ENCODE data around the gene XPO5. TPM values are rescaled to one million over a fixed set of nuclear protein-coding genes. Genes with fewer than 3 reads are reported as not detected.
A peak's percentile ranks its signal among the peaks of the same experiment; 100 is the strongest.

XPO5 gene
- total RNA-seq, 1 donor from 2014 or later: 53.0 TPM

DNA sequence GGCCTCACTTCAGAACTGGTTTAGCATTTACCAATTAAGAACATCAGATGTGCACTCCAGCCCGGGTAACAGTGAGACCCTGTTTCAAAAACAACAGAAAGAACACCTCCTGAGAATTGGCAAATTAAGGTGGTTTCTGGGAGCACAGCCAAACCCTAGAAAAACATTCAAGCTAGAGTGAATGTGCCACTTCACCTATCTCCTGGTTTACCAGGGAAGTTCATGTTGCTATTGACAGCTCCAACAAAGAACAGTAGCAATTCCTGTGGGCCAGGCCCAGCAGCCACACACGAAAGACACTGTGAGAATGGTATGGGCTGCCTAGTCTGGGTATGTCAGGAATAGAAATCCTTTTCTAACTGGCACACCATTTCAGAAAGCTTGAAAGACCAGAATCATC, 54.0 kb downstream of the XPO5 start:
- FAIRE-seq (no peak), DNase-seq (ENCODE audit: low read depth) (no peak)
- Histone ChIP-seq H4K20me1 (ENCODE audit: insufficient read depth, low read length) (peaks cover 54% of the 10 kb centered on the region), H3K9ac (ENCODE audit: low read length) (no peak overlapping the region), H3K4me2 (ENCODE audit: low read length) (no peak overlapping the region), H3K27ac (ENCODE audit: low read depth, low read length) (no peak overlapping the region), H3K9me3 (ENCODE audit: insufficient read depth, low read depth, low read length) (no peaks in the 10 kb centered on the region), H3K27me3 (ENCODE audit: insufficient read depth, low read length) (no peaks in the 10 kb centered on the region), H3K4me3 (ENCODE audit: insufficient read depth, low read depth, low read length) (no peak overlapping the region), H3K36me3 (ENCODE audit: insufficient read depth, low read length) (peaks cover 67% of the 10 kb centered on the region), H2AFZ (ENCODE audit: low read depth, low read length) (no peak overlapping the region), H3K4me1 (ENCODE audit: insufficient read depth, low read length) (peaks cover 8% of the 10 kb centered on the region), H3K79me2 (ENCODE audit: insufficient read depth, low read length) (peaks cover 38% of the 10 kb centered on the region)
- no peak overlapping the region for H3K27ac Mint-ChIP-seq (ENCODE audit: unreplicated experiment)
- H3K9me3 Mint-ChIP-seq (ENCODE audit: unreplicated experiment): no peaks in the 10 kb centered on the region
- H3K36me3 Mint-ChIP-seq (ENCODE audit: low read depth, unreplicated experiment): peaks cover 25% of the 10 kb centered on the region
- no peaks in the 10 kb centered on the region for H3K27me3 Mint-ChIP-seq (ENCODE audit: low read depth, unreplicated experiment)
- no peak for TF ChIP-seq EZH2 (IDR thresholded peaks at IDR 0.05; ENCODE audit: insufficient read depth, low read length)
- TF ChIP-seq, protein P1, sequence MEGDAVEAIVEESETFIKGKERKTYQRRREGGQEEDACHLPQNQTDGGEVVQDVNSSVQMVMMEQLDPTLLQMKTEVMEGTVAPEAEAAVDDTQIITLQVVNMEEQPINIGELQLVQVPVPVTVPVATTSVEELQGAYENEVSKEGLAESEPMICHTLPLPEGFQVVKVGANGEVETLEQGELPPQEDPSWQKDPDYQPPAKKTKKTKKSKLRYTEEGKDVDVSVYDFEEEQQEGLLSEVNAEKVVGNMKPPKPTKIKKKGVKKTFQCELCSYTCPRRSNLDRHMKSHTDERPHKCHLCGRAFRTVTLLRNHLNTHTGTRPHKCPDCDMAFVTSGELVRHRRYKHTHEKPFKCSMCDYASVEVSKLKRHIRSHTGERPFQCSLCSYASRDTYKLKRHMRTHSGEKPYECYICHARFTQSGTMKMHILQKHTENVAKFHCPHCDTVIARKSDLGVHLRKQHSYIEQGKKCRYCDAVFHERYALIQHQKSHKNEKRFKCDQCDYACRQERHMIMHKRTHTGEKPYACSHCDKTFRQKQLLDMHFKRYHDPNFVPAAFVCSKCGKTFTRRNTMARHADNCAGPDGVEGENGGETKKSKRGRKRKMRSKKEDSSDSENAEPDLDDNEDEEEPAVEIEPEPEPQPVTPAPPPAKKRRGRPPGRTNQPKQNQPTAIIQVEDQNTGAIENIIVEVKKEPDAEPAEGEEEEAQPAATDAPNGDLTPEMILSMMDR (IDR thresholded peaks at IDR 0.05; ENCODE audit: insufficient read depth, low read depth, low read length): no peak
- H3K4me3 Mint-ChIP-seq (ENCODE audit: unreplicated experiment): no peak overlapping the region
- no peaks in the 10 kb centered on the region for H3K4me1 Mint-ChIP-seq (ENCODE audit: low read depth, unreplicated experiment)

DNA sequence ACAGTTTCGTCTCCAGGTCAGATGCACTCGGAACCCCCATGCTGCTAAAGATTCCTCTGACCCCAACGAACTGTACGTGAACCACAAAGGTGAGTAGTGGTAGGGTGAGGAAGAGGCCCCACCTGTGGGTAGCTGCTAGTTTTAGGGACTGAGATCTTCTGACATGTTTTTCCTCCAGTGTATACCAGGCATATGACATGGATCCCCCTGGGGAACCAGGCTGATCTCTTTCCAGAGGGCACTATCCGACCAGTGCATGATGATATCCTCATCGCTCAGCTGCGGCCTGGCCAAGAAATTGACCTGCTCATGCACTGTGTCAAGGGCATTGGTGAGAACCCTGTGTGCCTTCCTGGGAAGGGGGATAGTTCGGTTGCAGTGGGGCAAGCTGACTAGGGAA, 55.7 kb downstream of the XPO5 start:
- H3K4me3 ChIP-seq (ENCODE audit: insufficient read depth, low read depth, low read length): no peak overlapping the region
- H4K20me1 ChIP-seq (ENCODE audit: insufficient read depth, low read length): peaks cover 61% of the 10 kb centered on the region
- no peak overlapping the region for H3K4me2 ChIP-seq (ENCODE audit: low read length)
- FAIRE-seq: no peak
- DNase-seq (ENCODE audit: low read depth): no peak
- no peaks in the 10 kb centered on the region for H3K27me3 ChIP-seq (ENCODE audit: insufficient read depth, low read length)
- H3K4me1 ChIP-seq (ENCODE audit: insufficient read depth, low read length): peaks cover 17% of the 10 kb centered on the region
- no peak overlapping the region for H3K27ac Mint-ChIP-seq (ENCODE audit: unreplicated experiment)
- H3K9ac ChIP-seq (ENCODE audit: low read length): no peak overlapping the region
- peaks cover 20% of the 10 kb centered on the region for H3K36me3 Mint-ChIP-seq (ENCODE audit: low read depth, unreplicated experiment)
- no peaks in the 10 kb centered on the region for H3K9me3 Mint-ChIP-seq (ENCODE audit: unreplicated experiment)
- no peaks in the 10 kb centered on the region for H3K9me3 ChIP-seq (ENCODE audit: insufficient read depth, low read depth, low read length)
- TF ChIP-seq, protein P1 (IDR thresholded peaks at IDR 0.05; ENCODE audit: insufficient read depth, low read depth, low read length): no peak
- no peak for TF ChIP-seq EZH2 (IDR thresholded peaks at IDR 0.05; ENCODE audit: insufficient read depth, low read length)
- no peak overlapping the region for H3K4me3 Mint-ChIP-seq (ENCODE audit: unreplicated experiment)
- H3K27ac ChIP-seq (ENCODE audit: low read depth, low read length): no peak overlapping the region
- H2AFZ ChIP-seq (ENCODE audit: low read depth, low read length): no peak overlapping the region
- peaks cover 59% of the 10 kb centered on the region for H3K36me3 ChIP-seq (ENCODE audit: insufficient read depth, low read length)
- peaks cover 55% of the 10 kb centered on the region for H3K79me2 ChIP-seq (ENCODE audit: insufficient read depth, low read length)
- H3K27me3 Mint-ChIP-seq (ENCODE audit: low read depth, unreplicated experiment): no peaks in the 10 kb centered on the region
- peaks cover 5% of the 10 kb centered on the region for H3K4me1 Mint-ChIP-seq (ENCODE audit: low read depth, unreplicated experiment)

DNA sequence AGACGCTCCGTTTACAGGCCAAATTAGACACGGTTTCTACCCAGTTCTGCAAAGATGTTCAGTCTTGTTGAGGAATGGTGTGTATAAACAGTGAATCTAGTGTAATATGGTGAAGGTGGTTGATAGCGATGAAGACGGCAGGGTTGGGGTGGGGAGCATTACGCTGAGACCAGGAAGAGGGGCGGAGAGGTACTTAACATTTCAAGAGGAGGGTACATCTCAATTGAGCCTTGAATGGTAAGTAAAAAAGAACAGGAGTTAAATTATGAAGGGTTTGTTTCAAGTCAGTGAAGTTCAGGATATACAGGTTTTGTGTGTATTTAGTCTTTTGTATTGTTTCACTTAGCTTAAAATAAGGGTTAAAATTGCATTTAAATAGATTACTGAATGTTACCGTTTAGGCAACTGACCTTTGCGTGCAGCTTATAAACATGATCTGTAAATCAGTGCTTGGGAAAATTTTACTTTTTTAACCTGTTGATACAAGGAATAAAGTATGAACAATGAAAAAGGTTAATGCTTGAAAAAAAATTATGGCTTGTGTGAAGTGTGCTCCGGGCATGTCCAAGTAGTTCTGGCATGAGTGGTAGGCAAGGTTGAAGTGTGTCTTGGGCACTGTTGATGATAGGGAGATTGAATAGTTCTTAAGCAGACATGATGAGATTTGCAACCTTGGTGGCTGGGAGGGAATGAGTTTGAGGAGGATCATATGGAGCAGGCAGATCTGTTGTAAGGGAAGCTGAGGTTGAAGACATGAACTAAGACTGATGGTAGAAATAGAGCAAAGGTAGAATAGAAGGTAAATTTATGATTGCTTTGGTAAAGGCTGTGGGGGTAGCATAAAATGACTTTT, 58.1 kb downstream of the XPO5 start:
- H4K20me1 ChIP-seq (ENCODE audit: insufficient read depth, low read length): peaks cover 68% of the 10 kb centered on the region
- Mint-ChIP-seq H3K36me3 (ENCODE audit: low read depth, unreplicated experiment) (peaks cover 9% of the 10 kb centered on the region), H3K27ac (ENCODE audit: unreplicated experiment) (no peak overlapping the region), H3K27me3 (ENCODE audit: low read depth, unreplicated experiment) (no peaks in the 10 kb centered on the region), H3K4me1 (ENCODE audit: low read depth, unreplicated experiment) (peaks cover 13% of the 10 kb centered on the region), H3K9me3 (ENCODE audit: unreplicated experiment) (no peaks in the 10 kb centered on the region), H3K4me3 (ENCODE audit: unreplicated experiment) (no peak overlapping the region)
- peak overlapping the region; percentile 97 for H3K9ac ChIP-seq (ENCODE audit: low read length)
- TF ChIP-seq, protein P1 (IDR thresholded peaks at IDR 0.05; ENCODE audit: insufficient read depth, low read depth, low read length): no peak
- TF ChIP-seq EZH2 (IDR thresholded peaks at IDR 0.05; ENCODE audit: insufficient read depth, low read length): no peak
- H3K4me3 ChIP-seq (ENCODE audit: insufficient read depth, low read depth, low read length): peak overlapping the region; percentile 99
- H3K4me2 ChIP-seq (ENCODE audit: low read length): peak overlapping the region; percentile 87
- peaks cover 17% of the 10 kb centered on the region for H3K4me1 ChIP-seq (ENCODE audit: insufficient read depth, low read length)
- H2AFZ ChIP-seq (ENCODE audit: low read depth, low read length): peak overlapping the region; percentile 88
- peak overlapping the region; percentile 70 for H3K27ac ChIP-seq (ENCODE audit: low read depth, low read length)
- H3K79me2 ChIP-seq (ENCODE audit: insufficient read depth, low read length): peaks cover 69% of the 10 kb centered on the region
- H3K27me3 ChIP-seq (ENCODE audit: insufficient read depth, low read length): no peaks in the 10 kb centered on the region
- H3K36me3 ChIP-seq (ENCODE audit: insufficient read depth, low read length): peaks cover 51% of the 10 kb centered on the region
- DNase-seq (ENCODE audit: low read depth) (no peak), FAIRE-seq (no peak)
- H3K9me3 ChIP-seq (ENCODE audit: insufficient read depth, low read depth, low read length): no peaks in the 10 kb centered on the region
